GM12878 (cell line): ENCODE results near the gene TCF20. TPM values are rescaled to one million over a fixed set of nuclear protein-coding genes. Genes with fewer than 3 reads are reported as not detected.

Experiments used
- ATAC-seq: fragments of 200-7000 bp; cut with Tn5 transposase; 3 replicates; pipeline ENCODE4 v1.9.1; 2020; ENCODE audit warnings: mild to moderate bottlenecking, moderate library complexity
- Bru-seq: library from RNA; stranded (reverse); fragments of 400-500 nt; gene quantifications from one replicate; lab custom pipeline; 2021; lab: Mats Ljungman, UMichigan
- BruChase-seq, 2 experiments: library from RNA; stranded (reverse); fragments of 400-500 nt; gene quantifications; one replicate each; lab custom pipeline; 2021; lab: Mats Ljungman, UMichigan
- BruUV-seq: library from RNA; stranded (reverse); fragments of 400-500 nt; replicated peaks from 2 replicates; lab custom pipeline; 2021; lab: Mats Ljungman, UMichigan
- CTCF ChIA-PET: fragments of 300-600 bp; sonication (Branson Sonifier 250); formaldehyde crosslinking; extraction: SDS; loops from one replicate; lab custom pipeline; 2021; ENCODE audit warnings: inconsistent platforms; lab: Yijun Ruan, JAX
- POLR2A ChIA-PET: fragments of 350-600 bp; formaldehyde crosslinking; extraction: SDS; loops from one replicate; lab custom pipeline; 2021; ENCODE audit warnings: inconsistent platforms; lab: Charles Lee
- RAD21 ChIA-PET: fragments of 300-600 bp; sonication (Branson Sonifier 250); formaldehyde crosslinking; loops from one replicate; lab custom pipeline; 2023; ENCODE audit warnings: antibody characterized with exemption; ENCODE audit not compliant: unreplicated experiment; lab: Charles Lee
- SMC1A ChIA-PET: fragments of 300-600 bp; sonication (Branson Sonifier 250); formaldehyde crosslinking; loops from one replicate; lab custom pipeline; 2023; ENCODE audit not compliant: unreplicated experiment, uncharacterized antibody; lab: Charles Lee
- DNase-seq: peaks from one replicate; pipeline ENCODE4 v3.0.0-alpha.2; 2011; ENCODE audit warnings: low read depth, low spot score
- FAIRE-seq: peaks from 3 replicates; lab custom pipeline; 2011; peaks lifted over from hg19 to GRCh38; lab: Jason Lieb, UNC
- H2AFZ ChIP-seq: 2 replicates; pipeline ENCODE4 v1.6.0; 2011; ENCODE audit warnings: low read depth, low read length, control low read depth; ENCODE audit not compliant: control insufficient read depth
- H3K27ac ChIP-seq: 2 replicates; pipeline ENCODE4 v1.5.1; 2011; ENCODE audit warnings: control low read depth; ENCODE audit not compliant: control insufficient read depth, insufficient read depth
- H3K27me3 ChIP-seq, 2 experiments: replicated peaks in 1 of 2; 2 replicates each; pipeline versions ENCODE4 v1.6.0 to v1.6.1; 2011; ENCODE audit warnings: low read length in 1 of 2; ENCODE audit not compliant: control insufficient read depth in 2 of 2, insufficient read depth in 2 of 2
- H3K36me3 ChIP-seq, 2 experiments: 2 replicates each; pipeline ENCODE4 v1.5.1; 2011; ENCODE audit warnings: low read length in 1 of 2; ENCODE audit not compliant: control insufficient read depth in 2 of 2, insufficient read depth in 2 of 2
- H3K4me1 ChIP-seq: 2 replicates; pipeline ENCODE4 v1.6.1; 2011; ENCODE audit warnings: mild to moderate bottlenecking, low read length, moderate library complexity, mixed read lengths; ENCODE audit not compliant: control insufficient read depth, insufficient read depth
- H3K4me2 ChIP-seq: 2 replicates; pipeline ENCODE4 v1.6.0; 2011; ENCODE audit warnings: control low read depth; ENCODE audit not compliant: control insufficient read depth, insufficient read depth
- H3K4me3 ChIP-seq: fragments of 200-600 bp; sonication (generic); 2 replicates; pipeline ENCODE4 v1.5.1; 2016
- H3K79me2 ChIP-seq: 2 replicates; pipeline ENCODE4 v1.6.0; 2011; ENCODE audit warnings: low read length; ENCODE audit not compliant: control insufficient read depth, insufficient read depth
- H3K9ac ChIP-seq: 2 replicates; pipeline ENCODE4 v1.8.0; 2011; ENCODE audit warnings: low read length, control low read depth, mixed read lengths; ENCODE audit not compliant: control insufficient read depth, insufficient read depth
- H3K9me3 ChIP-seq: replicated peaks from 3 replicates; pipeline ENCODE4 v1.5.1; 2011; ENCODE audit warnings: mild to moderate bottlenecking, low read length; ENCODE audit not compliant: control insufficient read depth, insufficient read depth
- H4K20me1 ChIP-seq: 2 replicates; pipeline ENCODE4 v1.6.0; 2011; ENCODE audit not compliant: control insufficient read depth, insufficient read depth
- BHLHE40 ChIP-seq, 2 experiments: fragments of 450-650 bp in 1 of 2; IDR thresholded peaks; 2 replicates each; pipeline ENCODE4 v1.6.1; 2011 to 2017; ENCODE audit warnings: low read depth in 2 of 2, borderline replicate concordance in 1 of 2, improper control_type of control experiment in 1 of 2, low read length in 1 of 2, mild to moderate bottlenecking in 1 of 2
- CREB1 ChIP-seq: IDR thresholded peaks from 2 replicates; pipeline ENCODE4 v1.6.1; 2012; ENCODE audit warnings: low read depth, mild to moderate bottlenecking, inconsistent platforms
- E2F4 ChIP-seq: IDR thresholded peaks from 2 replicates; pipeline ENCODE4 v1.6.1; 2012; ENCODE audit warnings: low read depth, low read length, improper control_type of control experiment
- HDAC2 ChIP-seq: fragments of 200-600 bp; sonication (generic); IDR thresholded peaks from 2 replicates; pipeline ENCODE4 v1.6.1; 2017
- KLF5 ChIP-seq: fragments of 450-650 bp; IDR thresholded peaks from 2 replicates; pipeline ENCODE4 v1.6.1; 2014; ENCODE audit warnings: mild to moderate bottlenecking; ENCODE audit not compliant: partially characterized antibody
- MAX ChIP-seq: IDR thresholded peaks from 2 replicates; pipeline ENCODE4 v1.6.1; 2012; ENCODE audit warnings: low read depth, low read length, improper control_type of control experiment
- POLR2A ChIP-seq: IDR thresholded peaks from 2 replicates; pipeline ENCODE4 v1.6.1; 2011; ENCODE audit warnings: low read depth, mild to moderate bottlenecking, low read length
- POLR2AphosphoS5 ChIP-seq: IDR thresholded peaks from 2 replicates; pipeline ENCODE4 v1.6.1; 2011; ENCODE audit warnings: mild to moderate bottlenecking, low read length, inconsistent platforms
- SMAD5 ChIP-seq: IDR thresholded peaks from 2 replicates; pipeline ENCODE4 v1.6.1; 2016; ENCODE audit warnings: antibody characterized with exemption, low read depth
- SREBF2 ChIP-seq: IDR thresholded peaks from 2 replicates; pipeline ENCODE4 v1.6.1; 2012; ENCODE audit warnings: mild to moderate bottlenecking, low read length
- SUZ12 ChIP-seq: fragments of 200-600 bp; sonication (generic); IDR thresholded peaks from one replicate; pipeline ENCODE4 v1.6.1; 2018; ENCODE audit warnings: antibody characterized with exemption, mild to moderate bottlenecking; ENCODE audit not compliant: unreplicated experiment
- TCF3 ChIP-seq: IDR thresholded peaks from 2 replicates; pipeline ENCODE4 v1.6.1; 2012; ENCODE audit warnings: low read depth, mild to moderate bottlenecking, low read length, borderline replicate concordance; ENCODE audit not compliant: insufficient read depth
- YBX1 ChIP-seq: fragments of 450-650 bp; IDR thresholded peaks from 2 replicates; pipeline ENCODE4 v1.6.1; 2016; ENCODE audit warnings: antibody characterized with exemption
- ZBTB33 ChIP-seq: fragments of 450-650 bp; IDR thresholded peaks from 2 replicates; pipeline ENCODE4 v1.6.1; 2017; ENCODE audit warnings: mild to moderate bottlenecking
- ZNF207 ChIP-seq: fragments of 450-650 bp; IDR thresholded peaks from 2 replicates; pipeline ENCODE4 v1.6.1; 2014; ENCODE audit warnings: antibody characterized with exemption, mild to moderate bottlenecking, borderline replicate concordance
- ZNF384 ChIP-seq: IDR thresholded peaks from 2 replicates; pipeline ENCODE4 v1.6.1; 2012; ENCODE audit warnings: low read depth, mild to moderate bottlenecking, low read length, improper control_type of control experiment, borderline replicate concordance
- ZSCAN29 ChIP-seq: fragments of 450-650 bp; IDR thresholded peaks from 2 replicates; pipeline ENCODE4 v1.6.1; 2017; ENCODE audit warnings: mild to moderate bottlenecking, moderate library complexity
- WGBS: methylation state at CpG from one replicate; pipeline ENCODE4 v1.1.6; 2016; ENCODE audit warnings: low lambda C conversion rate; ENCODE audit not compliant: insufficient replicate concordance, insufficient coverage; ENCODE audit errors: missing lambda C conversion rate; 5-methylcytosine and 5-hydroxymethylcytosine counted together
- in situ Hi-C: fragments of 300-500 bp; cut with MboI; formaldehyde crosslinking; loops from 9 replicates; pipeline ENCODE4 v1.14.3; 2018; ENCODE audit warnings: mixed read lengths
- intact Hi-C: fragments of 100-400 bp; cut with micrococcal nuclease; formaldehyde crosslinking; loops from one replicate; pipeline ENCODE4 v1.14.2; 2022; ENCODE audit not compliant: unreplicated experiment
- long read RNA-seq, 2 experiments: library from polyadenylated mRNA; unstranded; transcript quantifications; one replicate each; pipeline ENCODE4 v2.0.0, GENCODE V29; 2019 to 2020
- polyA minus RNA-seq, 3 experiments: library from RNA; depleted of rRNA, polyadenylated mRNA; stranded (reverse); fragments of >200 nt; gene quantifications; 2 replicates each; pipeline ENCODE4 v1.2.3, GENCODE V29; 2011
- polyA plus RNA-seq, 11 experiments: library from polyadenylated mRNA; depleted of rRNA in 4 of 11; unstranded in 6 of 11; stranded (reverse) in 5 of 11; fragments of >200 nt; fragmentation: Nextera tagmentation in 4 of 11; fragmentation: Illumina TruSeq in 1 of 11; extraction: Ambion mirVana in 4 of 11; extraction: Trizol in 1 of 11; gene quantifications; 1 replicate in 1 of 11; 2 replicates in 10 of 11; pipeline versions ENCODE4 v1.2.1 to v1.2.3, GENCODE V29; 2011 to 2016; ENCODE audit warnings: inconsistent platforms in 2 of 11, missing spikeins in 2 of 11, low read depth in 1 of 11
- total RNA-seq, 4 experiments: library from RNA; depleted of rRNA in 3 of 4; stranded (reverse); fragments of >200 nt in 3 of 4; fragmentation: Illumina TruSeq in 1 of 4; extraction: Trizol in 1 of 4; gene quantifications; 2 replicates each; pipeline versions ENCODE4 v1.2.1 to v1.2.3, GENCODE V29; 2013 to 2021

TCF20 gene
- total RNA-seq (2013; cell fraction: nucleolus; rRNA removed), result 92.0 and 98.0 TPM in 2 replicates
- total RNA-seq (2014; rRNA removed) (28.4 TPM in 2 replicates), total RNA-seq (2014; rRNA removed; fragmentation: Illumina TruSeq; extraction: Trizol) (26.4 and 26.9 TPM in 2 replicates), total RNA-seq (2021) (52.9 and 56.9 TPM in 2 replicates), polyA plus RNA-seq (2011; rRNA removed) (16.7 and 23.9 TPM in 2 replicates), polyA plus RNA-seq (2014; fragmentation: Illumina TruSeq; extraction: Trizol) (21.0 and 23.4 TPM in 2 replicates), polyA plus RNA-seq (2014; fragmentation: Nextera tagmentation; extraction: Ambion mirVana) (under 1 TPM; 0.69 to 0.89 TPM), polyA plus RNA-seq (2014; rRNA removed) (19.3 and 21.8 TPM in 2 replicates), polyA plus RNA-seq (2016; fragmentation: Nextera tagmentation; extraction: Ambion mirVana) (under 1 TPM; 0.64 to 0.80 TPM), polyA minus RNA-seq (2011; rRNA and poly(A)+ RNA removed) (60.0 and 66.1 TPM in 2 replicates), Bru-seq, nascent RNA (percentile 77 among the genes with signal in this experiment), BruChase-seq, experiment 1, labeled RNA remaining after a 6-hour chase (percentile 90 among the genes with signal in this experiment), BruChase-seq, experiment 2, labeled RNA remaining after a 2-hour chase (percentile 92 among the genes with signal in this experiment)
- polyA plus RNA-seq (2011; ENCODE audit: low read depth), result 8.2 TPM
- polyA plus RNA-seq (2011; cell fraction: cytosol; rRNA removed), result 24.2 and 25.6 TPM in 2 replicates
- 21.6 and 21.7 TPM in 2 replicates for polyA plus RNA-seq (2011; cell fraction: nucleus; rRNA removed)
- 14.0 and 15.1 TPM in 2 replicates for polyA plus RNA-seq (2012)
- 26.2 and 29.5 TPM in 2 replicates for polyA minus RNA-seq (2011; cell fraction: cytosol; rRNA and poly(A)+ RNA removed)
- 24.1 and 33.6 TPM in 2 replicates for polyA minus RNA-seq (2011; cell fraction: nucleus; rRNA and poly(A)+ RNA removed)
- long read RNA-seq, experiment 1, partial matches to known transcripts, result 0 of 2 reads
- long read RNA-seq, experiment 1, other reads (novel, unspliced or antisense), result 2 of 2 reads
- long read RNA-seq, experiment 2, partial matches to known transcripts, result 0 of 8 reads
- long read RNA-seq, experiment 2, other reads (novel, unspliced or antisense), result 8 of 8 reads

GRCh38 chr22:42270510-42271190 lies at the start of gene TCF20:
Gene TCF20, minus strand, starts transcription at chr22:42270653. Its CDS starts 55,348 bp downstream, at chr22:42215305.
- H2AFZ ChIP-seq, result peak within 1 kb of the TSS; percentile 45
- CTCF ChIA-PET, result no interaction called here
- 0 out of 4 replicates have a peak, but pooled peaks cover 0 to 2% of the 10 kb centered on the region in 2 experiments for H3K36me3 ChIP-seq
- H3K27me3 ChIP-seq, result no peaks in the 10 kb centered on the region
- H4K20me1 ChIP-seq, result no peaks in the 10 kb centered on the region; the same call in 1 of the 2 replicates
- peaks cover 8% of the 10 kb centered on the region; the same call in 1 of the 2 replicates for H3K4me1 ChIP-seq
- peak; percentile 73 for ATAC-seq
- POLR2A ChIA-PET, result interaction anchor here (0.6 to 1.0 kb wide), 2 partner anchors 166 to 448 kb away, joined by 3 to 5 read pairs; no protein-coding TSS in a partner anchor
- RAD21 ChIA-PET, result no interaction called here
- SMC1A ChIA-PET, result interaction anchor here (1.5 kb wide), 1 partner anchor 18 kb away, joined by 3 read pairs; no protein-coding TSS in a partner anchor
- peak within 1 kb of the TSS; percentile 81 for H3K27ac ChIP-seq
- no TSS peak for BruUV-seq
- peak within 1 kb of the TSS; percentile 97 for H3K4me3 ChIP-seq
- H3K9ac ChIP-seq, result peak within 1 kb of the TSS; percentile 92
- no peak for DNase-seq
- no peaks in the 10 kb centered on the region for H3K9me3 ChIP-seq
- H3K79me2 ChIP-seq, result peaks cover 43% of the 10 kb centered on the region
- intact Hi-C loops, result no loop called here
- in situ Hi-C loops, result no loop called here
- FAIRE-seq, result no peak
- H3K4me2 ChIP-seq, result peak within 1 kb of the TSS; percentile 86
- 21% methylated on average over 77 of the region's 91 CpGs for WGBS
- TF ChIP-seq HDAC2 (no peak), E2F4 (no peak), ZNF207 (no peak), ZBTB33 (peak; percentile 61; the same call in 1 of the 2 replicates), POLR2AphosphoS5 (no peak; the same call in 1 of the 2 replicates), ZNF384 (no peak), SUZ12 (no peak), POLR2A (peak; percentile 68), SREBF2 (no peak), SMAD5 (no peak), ZSCAN29 (no peak), CREB1 (no peak), KLF5 (no peak), BHLHE40 (IDR thresholded peaks at IDR 0.05; ENCODE audit: borderline replicate concordance in 1 of 2, low read depth in 2 of 2, low read length in 1 of 2) (peak; percentile 34 to 85; a peak in 3 of 4 replicates), MAX (peak; percentile 58), TCF3 (no peak), YBX1 (no peak)
